Fibroblast of lung (primary cell): ENCODE results near the gene MTMR6.

Experiments
- EZH2 ChIP-seq: IDR thresholded peaks from 2 replicates; pipeline ENCODE4 v1.5.1; 2012; ENCODE audit warnings: low read length, control low read depth, mild to moderate bottlenecking; ENCODE audit errors: missing control alignments
- TF ChIP-seq, protein P1 (sequence below), 2 donors: IDR thresholded peaks in 1 of 2; conservative IDR thresholded peaks in 1 of 2; 1 replicate in 1 of 2; 2 replicates in 1 of 2; pipeline ENCODE4 v1.5.1; 2011 to 2012; ENCODE audit warnings: low read length in 2 of 2, control low read depth in 1 of 2, inconsistent platforms in 1 of 2, low read depth in 1 of 2, mild to moderate bottlenecking in 1 of 2

DNA sequence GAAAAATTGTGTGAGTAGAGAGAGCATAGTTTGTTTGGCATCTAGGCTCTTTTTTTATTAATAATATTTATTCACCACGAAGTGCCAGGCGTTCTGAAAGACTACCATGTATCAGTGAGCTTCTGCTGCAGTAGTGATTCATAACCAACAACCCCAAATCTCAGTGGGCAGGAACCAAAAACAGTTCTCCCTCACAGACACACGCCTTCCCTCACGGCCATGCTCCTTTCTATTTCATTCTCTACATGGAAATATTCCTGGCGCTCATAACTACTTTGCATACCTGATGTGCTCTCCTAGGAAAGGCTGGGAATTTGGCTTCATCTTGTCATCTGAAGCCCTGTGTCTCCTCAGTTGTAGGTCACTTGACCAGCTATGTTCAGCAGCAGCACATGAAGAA is 88.6 kb downstream of the MTMR6 start:
- TF ChIP-seq, protein P1, sequence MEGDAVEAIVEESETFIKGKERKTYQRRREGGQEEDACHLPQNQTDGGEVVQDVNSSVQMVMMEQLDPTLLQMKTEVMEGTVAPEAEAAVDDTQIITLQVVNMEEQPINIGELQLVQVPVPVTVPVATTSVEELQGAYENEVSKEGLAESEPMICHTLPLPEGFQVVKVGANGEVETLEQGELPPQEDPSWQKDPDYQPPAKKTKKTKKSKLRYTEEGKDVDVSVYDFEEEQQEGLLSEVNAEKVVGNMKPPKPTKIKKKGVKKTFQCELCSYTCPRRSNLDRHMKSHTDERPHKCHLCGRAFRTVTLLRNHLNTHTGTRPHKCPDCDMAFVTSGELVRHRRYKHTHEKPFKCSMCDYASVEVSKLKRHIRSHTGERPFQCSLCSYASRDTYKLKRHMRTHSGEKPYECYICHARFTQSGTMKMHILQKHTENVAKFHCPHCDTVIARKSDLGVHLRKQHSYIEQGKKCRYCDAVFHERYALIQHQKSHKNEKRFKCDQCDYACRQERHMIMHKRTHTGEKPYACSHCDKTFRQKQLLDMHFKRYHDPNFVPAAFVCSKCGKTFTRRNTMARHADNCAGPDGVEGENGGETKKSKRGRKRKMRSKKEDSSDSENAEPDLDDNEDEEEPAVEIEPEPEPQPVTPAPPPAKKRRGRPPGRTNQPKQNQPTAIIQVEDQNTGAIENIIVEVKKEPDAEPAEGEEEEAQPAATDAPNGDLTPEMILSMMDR (conservative IDR thresholded peaks at IDR 0.05 in 1 of 2, IDR thresholded peaks at IDR 0.05 in 1 of 2; ENCODE audit: low read depth in 1 of 2, low read length in 2 of 2), result no peak
- no peak for TF ChIP-seq EZH2
